Right lobe of liver (tissue), 4 donors: ENCODE measurements around the gene ARHGEF1.

Source experiments
- CTCF ChIP-seq, 4 donors: fragments of 200-600 bp in 3 of 4; fragments of 450-650 bp in 1 of 4; IDR thresholded peaks; one replicate each; pipeline versions ENCODE4 v1.5.1 to v1.8.0; 2016 to 2022; ENCODE audit warnings: antibody characterized with exemption in 4 of 4, mild to moderate bottlenecking in 2 of 4
- POLR2A ChIP-seq: fragments of 450-650 bp; IDR thresholded peaks from one replicate; pipeline ENCODE4 v1.6.1; 2017; ENCODE audit warnings: antibody characterized with exemption, mild to moderate bottlenecking
- donor health status: DM: no; HTN: no; CAD: no.
- donor health status: DM: no; HTN: no; CAD: no.
- donor health status: DM: no; HTN: yes; CAD: no.

GRCh38 chr19:41941410-41942202 lies 58.6 kb downstream of the ARHGEF1 start:
- TF ChIP-seq POLR2A: no peak
- TF ChIP-seq CTCF (IDR thresholded peaks at IDR 0.05): no peak
